ENCODE measurements around the gene FRRS1L.

Gene FRRS1L

DNA sequence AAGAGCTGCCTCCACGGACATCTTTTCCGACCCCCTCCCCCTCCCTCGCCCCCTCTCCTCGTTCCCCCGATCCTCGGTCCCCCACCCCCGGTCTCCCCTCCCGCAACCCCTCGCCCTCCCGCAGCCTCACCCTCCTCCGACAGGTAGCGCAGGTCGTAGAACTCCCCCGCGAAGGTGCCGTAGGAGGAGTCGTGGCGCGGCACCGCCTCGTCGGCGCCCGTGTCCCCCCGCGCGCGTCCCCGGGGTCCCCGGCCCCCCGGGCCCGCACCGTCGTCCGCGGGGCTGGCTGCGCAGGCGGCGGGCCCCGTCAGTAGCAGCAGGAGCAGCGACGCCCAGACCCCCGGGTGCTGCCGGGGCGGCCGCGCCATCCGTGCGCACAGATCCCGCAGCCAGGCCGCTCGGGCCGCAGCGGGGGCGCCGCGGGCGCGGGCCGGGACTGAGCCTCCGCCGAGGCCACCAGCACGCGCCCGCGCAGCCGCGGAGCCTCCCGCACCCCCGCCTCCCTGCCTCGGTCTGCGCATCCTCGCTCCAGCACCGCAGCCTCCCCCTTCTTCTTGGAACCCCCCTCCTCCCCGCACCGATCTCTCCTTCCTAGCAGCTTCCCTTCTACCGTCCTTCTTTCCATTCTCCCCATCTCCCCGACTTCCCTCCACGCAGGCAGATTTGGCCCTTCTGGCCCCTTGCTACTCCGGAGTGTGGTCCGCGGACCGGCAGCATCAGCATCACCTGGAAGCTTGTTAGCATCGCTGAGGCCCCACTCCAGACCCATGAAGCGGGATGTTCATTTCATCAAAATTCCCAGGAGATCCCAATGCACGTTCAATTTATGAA lies at the start of gene FRRS1L:
TSS of gene FRRS1L (minus strand) at position 479 of the 831 bp plus-strand sequence. CDS start at position 368, 111 bp downstream.
- peak; percentile 57 for DNase-seq (ENCODE audit: low spot score)

DNA sequence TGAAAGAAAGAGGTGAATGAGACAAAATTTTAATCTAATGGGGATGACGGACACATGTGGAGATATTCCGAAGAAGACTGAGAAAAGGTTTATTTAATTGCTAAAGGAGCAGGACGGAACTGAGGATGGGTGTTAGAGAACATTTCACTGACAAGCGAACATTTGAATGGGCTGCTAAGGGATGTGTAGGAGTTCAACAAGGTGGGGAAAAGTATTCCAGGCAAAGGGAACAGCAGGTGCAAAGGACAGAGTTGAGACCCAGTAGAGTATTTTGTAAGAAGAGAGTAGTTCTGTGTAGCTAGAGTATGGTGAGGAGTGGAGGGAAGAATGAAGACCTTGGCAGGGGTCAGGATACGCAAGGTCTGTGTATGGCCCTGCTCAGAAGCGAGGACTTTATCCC lies 47.4 kb upstream of the FRRS1L start:
- DNase-seq (ENCODE audit: low spot score), result no peak

DNA sequence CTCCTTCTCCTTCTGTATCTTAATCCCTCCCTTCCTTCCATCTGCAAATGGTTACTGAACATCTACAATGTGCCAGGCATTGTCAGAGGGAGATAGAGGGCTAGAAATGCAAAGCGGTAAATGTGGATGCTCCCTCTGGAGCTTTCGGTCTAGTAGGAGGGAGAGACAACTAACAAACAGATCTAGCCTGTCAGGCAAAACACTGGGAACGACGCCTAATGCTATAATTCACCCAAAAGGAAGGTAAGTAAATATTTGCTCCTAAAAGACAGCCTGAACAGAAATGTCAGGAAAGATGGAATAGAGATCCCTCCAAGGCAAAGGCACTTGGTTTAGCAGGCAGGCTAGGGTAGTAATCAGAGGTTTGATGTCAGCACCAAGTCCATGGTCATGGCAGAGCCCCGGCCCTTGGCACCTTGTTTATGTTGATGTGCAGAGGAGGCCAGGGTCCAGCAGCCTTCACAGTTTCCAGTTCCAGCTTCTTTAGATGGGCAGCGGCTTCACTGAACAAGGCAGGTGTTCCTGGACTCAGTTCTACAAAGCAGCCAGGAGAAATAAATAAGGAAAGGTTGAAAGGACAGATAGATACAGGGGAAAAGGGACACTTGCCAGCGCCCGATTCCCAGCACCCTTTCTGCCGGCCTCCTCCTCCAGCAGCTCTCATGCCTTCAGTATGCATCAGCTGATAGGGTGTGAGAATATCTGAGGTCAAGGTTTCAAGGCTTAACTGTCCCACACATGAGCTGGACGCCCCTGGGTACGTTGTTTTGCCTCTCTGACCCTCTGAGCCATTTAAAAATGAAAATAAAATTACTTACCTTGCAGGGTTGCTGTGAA lies 46.5 kb upstream of the FRRS1L start:
- DNase-seq (ENCODE audit: low spot score), result no peak

DNA sequence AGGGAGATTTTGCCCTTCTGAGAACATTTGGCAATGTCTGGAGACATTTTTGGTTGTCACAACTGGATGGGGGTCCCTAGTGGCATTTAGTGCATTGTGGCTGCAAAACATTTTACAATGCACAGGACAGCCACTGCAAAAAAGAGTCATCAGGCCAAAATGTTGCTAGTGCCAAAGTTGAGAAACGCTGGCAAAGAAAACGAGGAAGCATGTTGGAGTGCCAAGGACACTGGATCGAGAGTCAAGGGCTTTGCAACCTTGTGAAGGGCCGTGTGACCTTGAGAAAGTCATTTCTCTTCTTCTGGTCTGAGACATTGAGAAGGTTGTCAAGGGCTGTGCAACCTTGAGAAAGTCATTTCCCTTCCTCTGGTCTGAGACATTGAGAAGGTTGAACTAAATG lies 45.7 kb upstream of the FRRS1L start:
- no peak for DNase-seq (ENCODE audit: low spot score)

DNA sequence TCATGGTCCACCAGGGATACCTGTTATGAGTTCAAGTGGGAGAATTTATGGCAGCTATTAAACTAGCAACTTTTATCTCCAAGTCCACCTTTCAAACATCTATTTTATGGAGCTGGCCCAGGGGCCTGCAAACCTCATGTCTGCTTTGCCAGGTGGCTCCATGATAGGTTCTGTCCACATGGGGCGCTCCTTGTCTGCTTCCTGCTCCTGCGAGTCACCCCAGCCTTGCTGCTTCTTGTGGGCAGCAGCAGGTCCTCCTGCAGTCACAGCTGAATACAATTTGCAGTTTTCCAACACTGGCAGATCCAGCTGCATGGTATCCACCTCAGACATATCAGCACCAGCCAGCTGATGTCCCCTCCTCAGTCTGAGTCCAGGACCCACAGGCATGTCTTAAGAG lies 39.6 kb upstream of the FRRS1L start:
- no peak for DNase-seq (ENCODE audit: low spot score)

DNA sequence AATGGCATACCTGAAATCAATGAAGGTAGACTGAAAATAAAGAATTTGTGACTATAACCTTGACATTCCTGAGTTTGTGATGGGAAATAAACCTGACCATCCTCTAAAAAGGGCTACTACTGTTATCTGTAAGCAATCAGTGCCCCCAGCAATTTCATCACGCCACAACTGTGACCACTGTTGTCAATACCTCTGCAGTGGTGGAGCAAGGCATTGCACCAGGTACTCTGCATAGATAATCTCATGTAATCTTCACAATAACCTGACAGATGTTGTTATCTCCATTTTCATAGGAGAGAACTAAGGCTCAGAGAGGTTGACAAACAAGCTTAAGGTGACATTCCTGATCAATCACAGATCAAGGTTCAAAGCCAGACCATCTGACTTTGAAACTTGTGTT lies 38.5 kb upstream of the FRRS1L start:
- no peak for DNase-seq (ENCODE audit: low spot score)

DNA sequence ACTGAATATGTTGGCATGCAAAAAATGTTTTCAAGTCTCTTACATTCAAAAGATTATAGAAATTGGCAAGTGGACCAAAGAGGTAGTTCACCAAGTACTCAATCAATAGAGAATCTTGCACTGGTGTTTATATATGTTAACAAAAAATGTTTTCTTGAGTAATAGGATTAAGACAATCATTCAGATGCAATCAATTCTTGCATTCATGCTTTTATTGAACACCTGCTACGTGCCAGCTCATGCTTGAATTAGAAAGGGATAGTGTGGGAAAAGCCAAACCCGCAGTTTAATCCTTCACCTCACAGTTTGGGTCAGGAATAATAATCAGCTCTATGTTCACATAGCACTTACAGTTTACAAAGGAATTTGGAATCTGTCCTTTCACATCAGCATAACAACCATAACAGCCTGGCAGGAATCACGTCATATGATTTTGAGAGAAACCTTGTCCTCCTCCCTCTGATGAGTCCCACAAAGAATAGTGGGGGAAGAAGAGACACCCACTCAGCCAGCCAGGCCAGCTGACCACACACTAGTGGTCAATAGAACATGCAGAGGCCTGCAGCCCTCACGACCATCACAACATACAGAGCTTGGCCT lies 36.8 kb upstream of the FRRS1L start:
- no peak for DNase-seq (ENCODE audit: low spot score)

- no peak for DNase-seq (ENCODE audit: low spot score)
Observed at GRCh38 chr9:109199676-109200075, 32.6 kb upstream of the FRRS1L start.

DNA sequence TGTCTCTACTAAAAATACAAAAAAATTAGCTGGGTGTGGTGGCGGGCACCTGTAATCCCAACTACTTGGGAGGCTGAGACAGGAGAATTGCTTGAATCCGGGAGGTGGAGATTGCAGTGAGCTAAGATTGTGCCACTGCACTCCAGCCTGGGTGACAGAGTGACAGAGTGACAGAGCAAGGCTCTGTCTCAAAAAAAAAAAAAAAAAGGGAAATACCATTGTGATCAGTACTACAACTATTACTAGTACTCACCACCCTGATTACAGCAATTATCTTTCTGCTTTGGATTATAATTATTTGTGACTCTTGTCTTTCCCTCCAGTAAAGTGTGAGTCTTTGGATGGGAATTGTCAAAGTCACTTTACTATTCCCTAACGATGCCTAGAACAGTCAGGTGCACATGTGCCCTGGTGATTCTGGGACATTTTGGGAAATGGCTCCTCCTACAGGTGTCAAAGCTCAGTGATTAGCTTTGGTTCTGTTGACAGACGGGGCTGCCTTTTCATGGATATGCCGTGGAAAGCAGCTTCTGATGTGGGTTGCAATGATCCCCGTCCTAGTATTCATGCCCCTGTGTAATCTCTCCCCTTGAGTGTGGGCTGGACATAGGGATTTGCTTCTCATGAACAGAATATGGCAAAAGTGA lies 31.8 kb upstream of the FRRS1L start:
- no peak for DNase-seq (ENCODE audit: low spot score)

- DNase-seq (ENCODE audit: low spot score), result no peak
Observed at GRCh38 chr9:109193974-109194556, 27.0 kb upstream of the FRRS1L start.

DNA sequence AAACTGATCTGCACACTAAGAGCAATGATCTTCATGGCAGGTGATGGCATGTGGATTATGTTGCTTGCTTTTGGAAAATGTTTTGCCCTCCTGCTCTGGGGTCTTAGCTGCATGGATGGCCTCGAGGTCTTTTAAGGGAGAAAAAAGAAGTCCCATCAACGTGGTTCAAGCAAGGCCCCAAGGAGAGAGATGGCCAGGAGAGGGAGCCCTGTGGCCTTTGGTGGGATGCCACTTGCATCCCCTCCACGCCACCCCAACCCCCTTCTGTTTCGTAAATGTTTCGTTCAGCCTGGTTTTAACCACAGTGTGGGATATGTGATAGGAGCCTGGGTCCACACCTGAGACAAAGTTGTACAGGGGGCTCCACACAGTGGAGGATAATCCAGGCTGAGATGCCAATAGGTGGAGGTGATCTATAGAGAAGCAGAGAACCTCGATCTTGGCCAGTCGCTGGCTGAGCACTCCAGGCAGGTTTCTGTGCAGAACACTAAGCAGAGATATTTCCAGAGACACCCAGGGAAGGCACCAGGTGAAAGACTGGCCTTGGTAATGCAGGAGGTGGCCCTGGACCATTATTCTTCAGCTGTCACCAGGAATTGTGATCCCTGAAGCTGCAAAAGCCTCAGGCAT lies 25.8 kb upstream of the FRRS1L start:
- DNase-seq (ENCODE audit: low spot score), result no peak

DNA sequence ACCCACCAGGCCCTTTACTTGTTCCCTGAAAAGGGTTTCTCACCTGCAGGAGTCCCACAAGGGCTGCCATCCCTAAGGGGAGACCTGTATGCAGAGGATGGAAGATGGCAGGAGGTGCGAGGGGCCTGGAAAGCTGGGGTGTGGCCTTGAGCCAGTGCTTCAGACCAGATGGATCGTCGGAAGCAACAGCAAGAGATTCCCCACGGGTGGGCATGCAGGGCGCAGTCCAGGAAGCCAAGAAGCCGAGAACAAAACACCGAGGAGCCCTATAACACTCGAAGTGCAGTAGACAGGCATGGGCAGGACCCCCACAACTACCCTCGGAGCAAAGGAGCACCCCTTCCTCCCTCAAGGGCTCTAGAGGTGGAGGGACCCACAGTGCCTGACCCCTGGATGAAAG lies 24.7 kb upstream of the FRRS1L start:
- no peak for DNase-seq (ENCODE audit: low spot score)

DNA sequence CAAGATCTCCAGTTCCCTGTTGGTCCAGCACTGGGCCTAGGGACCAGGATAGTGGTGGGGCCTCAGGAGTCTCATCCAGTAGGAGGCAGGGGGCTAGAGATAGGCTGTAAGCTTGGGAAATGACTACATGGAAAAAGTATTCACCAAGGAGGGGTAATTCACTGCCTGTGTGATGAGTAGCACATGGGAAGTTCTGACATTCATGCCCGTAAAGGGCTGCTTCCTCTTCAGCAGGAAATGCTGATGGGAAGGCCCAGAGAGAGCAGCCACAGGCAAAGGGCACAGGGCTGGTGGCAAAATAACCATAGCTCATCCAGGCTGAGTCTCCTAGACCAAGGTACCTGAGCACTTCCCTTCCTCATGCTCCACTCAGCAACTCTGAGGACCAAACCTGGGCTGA lies 23.1 kb upstream of the FRRS1L start:
- DNase-seq (ENCODE audit: low spot score), result no peak

- DNase-seq (ENCODE audit: low spot score), result no peak
Observed at GRCh38 chr9:109186857-109187520, 19.9 kb upstream of the FRRS1L start.

- DNase-seq (ENCODE audit: low spot score), result no peak
Observed at GRCh38 chr9:109182940-109183798, 16.1 kb upstream of the FRRS1L start.

DNA sequence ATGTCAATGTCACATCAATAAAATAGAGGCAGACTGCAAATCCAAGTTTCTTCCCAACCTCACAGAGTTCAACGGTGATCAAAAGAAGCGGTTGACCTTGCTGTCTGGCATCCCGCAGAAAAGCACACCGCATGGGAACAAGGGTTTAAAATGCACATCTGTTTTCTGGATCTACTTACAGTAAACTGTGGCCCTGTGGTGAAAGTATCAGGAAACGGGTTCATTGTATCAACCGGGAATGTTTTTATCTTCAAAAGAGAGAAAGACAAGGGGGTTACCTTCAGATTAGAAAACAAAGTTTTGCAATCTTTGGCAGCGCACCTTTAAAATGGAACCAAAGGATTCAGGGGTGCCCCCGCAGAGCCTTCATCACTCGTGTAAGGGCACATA lies 15.5 kb upstream of the FRRS1L start:
- no peak for DNase-seq (ENCODE audit: low spot score)

DNA sequence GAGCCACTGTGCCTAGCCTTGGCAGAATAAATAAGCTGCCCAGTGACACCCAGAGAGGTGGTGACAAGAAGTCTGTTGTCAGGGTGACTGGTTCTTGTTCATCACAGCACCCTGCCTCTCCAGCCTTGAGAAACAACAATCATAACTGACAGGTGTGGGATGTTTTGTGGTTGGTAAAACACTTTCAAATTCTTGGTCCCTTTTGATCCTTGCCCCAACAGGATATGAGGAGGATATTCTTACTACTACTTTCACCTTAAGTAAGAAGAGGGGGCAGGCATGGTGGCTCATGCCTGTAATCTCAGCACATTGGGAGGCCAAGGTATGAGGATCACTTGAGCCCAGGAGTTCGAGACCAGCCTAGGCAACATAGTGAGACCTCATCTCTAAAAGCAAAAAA lies 14.2 kb upstream of the FRRS1L start:
- DNase-seq (ENCODE audit: low spot score), result no peak

- peak; percentile 22 for DNase-seq (ENCODE audit: low spot score)
Observed at GRCh38 chr9:109179801-109180523, 12.9 kb upstream of the FRRS1L start.

GRCh38 chr9:109176963-109177362 lies 9.9 kb upstream of the FRRS1L start:
- no peak for DNase-seq (ENCODE audit: low spot score)

Data from putamen (tissue), 1 donor.